Neural progenitor cell (in vitro differentiated cells): Measurements from ENCODE around the gene CNTNAP2. TPM values are rescaled to one million over a fixed set of nuclear protein-coding genes. Genes with fewer than 3 reads are reported as not detected.

Experiments
- DNase-seq: peaks from one replicate; pipeline ENCODE4 v3.0.0-alpha.2; 2016; ENCODE audit warnings: low spot score
- H2AFZ ChIP-seq: fragments of 200-600 bp; sonication (generic); replicated peaks from 2 replicates; pipeline ENCODE4 v1.6.1; 2016; ENCODE audit warnings: antibody characterized with exemption
- H3F3A ChIP-seq: fragments of 200-600 bp; sonication (generic); 2 replicates; pipeline ENCODE4 v1.6.1; 2016; ENCODE audit warnings: antibody characterized with exemption, low read depth
- H3K27ac ChIP-seq: fragments of 200-600 bp; sonication (generic); 2 replicates; pipeline ENCODE4 v1.5.1; 2016; ENCODE audit warnings: mild to moderate bottlenecking
- H3K27me3 ChIP-seq: fragments of 200-600 bp; sonication (generic); 2 replicates; pipeline ENCODE4 v1.6.1; 2016; ENCODE audit warnings: mild to moderate bottlenecking, moderate library complexity
- H3K36me3 ChIP-seq: fragments of 200-600 bp; sonication (generic); 2 replicates; pipeline ENCODE4 v1.5.1; 2016
- H3K4me1 ChIP-seq: fragments of 200-600 bp; sonication (generic); 2 replicates; pipeline ENCODE4 v1.6.1; 2016; ENCODE audit warnings: mixed run types
- H3K4me2 ChIP-seq: fragments of 200-600 bp; sonication (generic); 2 replicates; pipeline ENCODE4 v1.6.1; 2016
- H3K4me3 ChIP-seq: fragments of 200-600 bp; sonication (generic); 2 replicates; pipeline ENCODE4 v1.5.1; 2016
- H3K79me2 ChIP-seq: fragments of 200-600 bp; sonication (generic); 2 replicates; pipeline ENCODE4 v1.6.1; 2016; ENCODE audit warnings: low read depth
- H3K9ac ChIP-seq: fragments of 200-600 bp; sonication (generic); 2 replicates; pipeline ENCODE4 v1.6.1; 2016
- H3K9me3 ChIP-seq: fragments of 200-600 bp; sonication (generic); 2 replicates; pipeline ENCODE4 v1.5.1; 2016; ENCODE audit warnings: low read depth
- H4K20me1 ChIP-seq: fragments of 200-600 bp; sonication (generic); 2 replicates; pipeline ENCODE4 v1.6.1; 2016; ENCODE audit warnings: low read depth
- H3K27ac Mint-ChIP-seq: 3 replicates; pipeline ENCODE4 v1.8.0; 2021; ENCODE audit warnings: mixed read lengths
- H3K27me3 Mint-ChIP-seq: 2 replicates; pipeline ENCODE4 v1.8.0; 2022; ENCODE audit warnings: low read depth, mild to moderate bottlenecking, inconsistent platforms, moderate library complexity, mixed read lengths; ENCODE audit not compliant: insufficient read depth
- H3K36me3 Mint-ChIP-seq: 3 replicates; pipeline ENCODE4 v1.8.0; 2021; ENCODE audit warnings: mixed read lengths
- H3K4me1 Mint-ChIP-seq: 3 replicates; pipeline ENCODE4 v1.8.0; 2021; ENCODE audit warnings: mixed read lengths
- H3K4me3 Mint-ChIP-seq: 3 replicates; pipeline ENCODE4 v1.8.0; 2021; ENCODE audit warnings: mild to moderate bottlenecking, moderate library complexity, mixed read lengths
- H3K9me3 Mint-ChIP-seq: 3 replicates; pipeline ENCODE4 v1.8.0; 2020; ENCODE audit warnings: mixed read lengths
- EZH2 ChIP-seq: fragments of 200-600 bp; sonication (generic); IDR thresholded peaks from 2 replicates; pipeline ENCODE4 v1.6.1; 2017; ENCODE audit warnings: antibody characterized with exemption, mild to moderate bottlenecking, moderate library complexity
- EZH2phosphoT487 ChIP-seq: fragments of 200-600 bp; sonication (generic); IDR thresholded peaks from 2 replicates; pipeline ENCODE4 v1.6.1; 2017; ENCODE audit warnings: antibody characterized with exemption
- total RNA-seq: library from RNA; depleted of rRNA; stranded (reverse); fragments of >200 nt; gene quantifications from 2 replicates; pipeline ENCODE4 v1.2.3, GENCODE V29; 2015; ENCODE audit warnings: low replicate concordance
- TF ChIP-seq, protein P1 (sequence below): fragments of 200-600 bp; sonication (generic); IDR thresholded peaks from 2 replicates; pipeline ENCODE4 v1.5.1; 2017; ENCODE audit warnings: antibody characterized with exemption, mild to moderate bottlenecking

The CNTNAP2 gene
- total RNA-seq, 1 donor from 2014 or later: 126 TPM

DNA sequence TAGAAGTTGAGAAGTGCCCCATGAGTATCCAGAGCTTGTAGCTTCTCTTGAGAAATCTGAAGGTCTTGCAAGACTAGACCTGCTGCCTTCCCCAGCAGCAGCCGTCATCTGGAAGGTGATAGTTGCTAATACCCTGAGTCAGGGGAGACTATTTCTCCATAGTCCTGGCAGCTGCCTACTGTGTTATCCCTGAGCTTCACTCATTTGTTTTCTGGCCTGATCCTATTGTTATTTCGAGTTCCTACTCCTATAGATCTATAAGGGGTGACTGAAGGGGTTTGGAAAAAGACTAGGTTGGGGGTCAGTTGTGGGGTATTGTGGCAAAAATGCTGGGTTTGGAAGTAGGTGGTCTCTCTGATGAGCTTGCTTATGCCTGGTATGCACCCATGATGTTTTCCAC lies 297.8 kb downstream of the CNTNAP2 start:
- Histone ChIP-seq H3K9me3 (no peaks in the 10 kb centered on the region), H3K36me3 (no peaks in the 10 kb centered on the region), H3K27ac (no peak overlapping the region), H3K4me1 (peaks cover 29% of the 10 kb centered on the region), H3K27me3 (no peaks in the 10 kb centered on the region), H2AFZ (peak overlapping the region; percentile 15), H3K4me3 (no peak overlapping the region), H3K4me2 (peak overlapping the region; percentile 54), H3K79me2 (no peaks in the 10 kb centered on the region), H3F3A (no peaks in the 10 kb centered on the region), H4K20me1 (no peaks in the 10 kb centered on the region), H3K9ac (no peak overlapping the region)
- no peak overlapping the region for H3K4me3 Mint-ChIP-seq
- H3K9me3 Mint-ChIP-seq: no peaks in the 10 kb centered on the region
- no peaks in the 10 kb centered on the region for H3K27me3 Mint-ChIP-seq
- TF ChIP-seq EZH2 (no peak), EZH2phosphoT487 (no peak)
- TF ChIP-seq, protein P1, sequence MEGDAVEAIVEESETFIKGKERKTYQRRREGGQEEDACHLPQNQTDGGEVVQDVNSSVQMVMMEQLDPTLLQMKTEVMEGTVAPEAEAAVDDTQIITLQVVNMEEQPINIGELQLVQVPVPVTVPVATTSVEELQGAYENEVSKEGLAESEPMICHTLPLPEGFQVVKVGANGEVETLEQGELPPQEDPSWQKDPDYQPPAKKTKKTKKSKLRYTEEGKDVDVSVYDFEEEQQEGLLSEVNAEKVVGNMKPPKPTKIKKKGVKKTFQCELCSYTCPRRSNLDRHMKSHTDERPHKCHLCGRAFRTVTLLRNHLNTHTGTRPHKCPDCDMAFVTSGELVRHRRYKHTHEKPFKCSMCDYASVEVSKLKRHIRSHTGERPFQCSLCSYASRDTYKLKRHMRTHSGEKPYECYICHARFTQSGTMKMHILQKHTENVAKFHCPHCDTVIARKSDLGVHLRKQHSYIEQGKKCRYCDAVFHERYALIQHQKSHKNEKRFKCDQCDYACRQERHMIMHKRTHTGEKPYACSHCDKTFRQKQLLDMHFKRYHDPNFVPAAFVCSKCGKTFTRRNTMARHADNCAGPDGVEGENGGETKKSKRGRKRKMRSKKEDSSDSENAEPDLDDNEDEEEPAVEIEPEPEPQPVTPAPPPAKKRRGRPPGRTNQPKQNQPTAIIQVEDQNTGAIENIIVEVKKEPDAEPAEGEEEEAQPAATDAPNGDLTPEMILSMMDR: no peak
- no peak overlapping the region for H3K27ac Mint-ChIP-seq
- peak; percentile 39 for DNase-seq
- no peaks in the 10 kb centered on the region for H3K4me1 Mint-ChIP-seq
- H3K36me3 Mint-ChIP-seq: no peaks in the 10 kb centered on the region

DNA sequence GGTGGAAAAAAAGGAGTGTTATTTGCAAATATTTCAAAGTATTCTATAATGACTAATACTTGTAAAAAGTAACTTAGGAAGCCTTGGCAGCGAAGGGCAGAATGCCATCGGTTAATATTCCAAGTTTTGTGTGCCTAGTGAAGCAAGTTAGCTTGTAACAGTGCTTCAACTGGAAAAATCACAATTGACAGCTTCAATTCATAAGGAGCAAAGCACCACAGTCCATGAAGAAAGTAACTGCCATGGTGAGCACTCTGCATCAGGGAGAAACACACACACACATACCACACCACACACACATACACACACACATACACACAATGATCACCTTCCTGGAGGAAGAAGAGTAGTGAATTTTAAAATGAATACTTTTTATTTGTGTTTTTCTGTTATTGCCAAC lies 298.3 kb downstream of the CNTNAP2 start:
- TF ChIP-seq EZH2: no peak
- TF ChIP-seq EZH2phosphoT487: no peak
- TF ChIP-seq, protein P1: no peak
- Histone ChIP-seq H3K4me2 (peak overlapping the region; percentile 54), H3F3A (no peaks in the 10 kb centered on the region), H3K27ac (no peak overlapping the region), H2AFZ (no peak overlapping the region), H3K27me3 (no peaks in the 10 kb centered on the region), H4K20me1 (no peaks in the 10 kb centered on the region), H3K9me3 (no peaks in the 10 kb centered on the region), H3K4me3 (no peak overlapping the region), H3K4me1 (peaks cover 29% of the 10 kb centered on the region), H3K36me3 (no peaks in the 10 kb centered on the region), H3K9ac (no peak overlapping the region), H3K79me2 (no peaks in the 10 kb centered on the region)
- DNase-seq: no peak
- H3K4me1 Mint-ChIP-seq: no peaks in the 10 kb centered on the region
- H3K27me3 Mint-ChIP-seq: no peaks in the 10 kb centered on the region
- no peaks in the 10 kb centered on the region for H3K9me3 Mint-ChIP-seq
- no peak overlapping the region for H3K4me3 Mint-ChIP-seq
- H3K36me3 Mint-ChIP-seq: no peaks in the 10 kb centered on the region
- no peak overlapping the region for H3K27ac Mint-ChIP-seq

DNA sequence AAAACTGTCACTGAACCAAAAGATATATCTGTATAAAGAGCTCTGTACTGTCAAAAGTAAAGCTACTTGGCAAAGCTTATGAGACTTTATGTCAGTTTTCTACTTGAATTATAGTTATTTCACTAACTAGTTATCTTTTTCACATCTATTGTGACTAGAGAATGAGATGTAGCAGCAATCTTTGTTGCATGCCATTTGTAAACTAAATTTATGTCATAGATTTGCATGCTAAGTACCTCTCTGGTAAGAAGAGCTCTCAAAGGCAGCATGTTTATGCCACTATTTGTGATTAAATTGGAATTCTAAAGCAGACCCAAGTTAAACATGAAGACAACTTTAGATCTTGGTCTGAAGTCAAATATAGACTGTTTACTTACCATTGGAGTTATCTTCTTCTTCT lies 300.6 kb downstream of the CNTNAP2 start:
- Histone ChIP-seq H4K20me1 (no peaks in the 10 kb centered on the region), H3F3A (no peaks in the 10 kb centered on the region), H3K79me2 (no peaks in the 10 kb centered on the region), H3K27me3 (no peaks in the 10 kb centered on the region), H3K27ac (no peak overlapping the region), H3K36me3 (no peaks in the 10 kb centered on the region), H2AFZ (no peak overlapping the region), H3K4me1 (peaks cover 26% of the 10 kb centered on the region), H3K9ac (no peak overlapping the region), H3K4me3 (no peak overlapping the region), H3K4me2 (no peak overlapping the region), H3K9me3 (no peaks in the 10 kb centered on the region)
- Mint-ChIP-seq H3K27ac (no peak overlapping the region), H3K9me3 (no peaks in the 10 kb centered on the region), H3K27me3 (no peaks in the 10 kb centered on the region), H3K4me1 (no peaks in the 10 kb centered on the region), H3K36me3 (no peaks in the 10 kb centered on the region), H3K4me3 (no peak overlapping the region)
- TF ChIP-seq, protein P1: no peak
- TF ChIP-seq EZH2 (no peak), EZH2phosphoT487 (no peak)
- no peak for DNase-seq

DNA sequence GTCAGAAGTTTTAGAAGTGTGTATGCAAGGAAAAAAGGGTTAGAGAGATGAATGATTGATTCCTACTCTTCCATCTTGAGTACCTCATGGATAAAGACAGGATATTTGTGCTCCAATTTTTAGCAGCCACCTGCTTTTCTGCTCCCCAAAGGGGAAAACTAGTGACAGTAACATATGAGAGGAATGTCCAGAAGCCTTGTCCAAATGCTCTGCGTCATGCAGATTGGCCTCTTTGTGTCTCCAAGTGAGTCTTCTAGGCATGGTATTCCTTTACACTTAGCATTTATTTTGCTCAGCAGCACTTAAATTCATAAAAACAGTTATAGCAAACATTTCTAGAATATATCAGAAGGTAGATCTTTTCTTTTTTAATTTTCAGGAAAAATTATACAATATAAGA lies 306.8 kb downstream of the CNTNAP2 start:
- Mint-ChIP-seq H3K4me1 (no peaks in the 10 kb centered on the region), H3K9me3 (no peaks in the 10 kb centered on the region), H3K27me3 (no peaks in the 10 kb centered on the region), H3K4me3 (no peak overlapping the region), H3K27ac (no peak overlapping the region), H3K36me3 (no peaks in the 10 kb centered on the region)
- H3K27ac ChIP-seq: no peak overlapping the region
- no peaks in the 10 kb centered on the region for H3K79me2 ChIP-seq
- H4K20me1 ChIP-seq: no peaks in the 10 kb centered on the region
- no peaks in the 10 kb centered on the region for H3K4me1 ChIP-seq
- H3K9me3 ChIP-seq: no peaks in the 10 kb centered on the region
- H3F3A ChIP-seq: no peaks in the 10 kb centered on the region
- no peak for DNase-seq
- H2AFZ ChIP-seq: no peak overlapping the region
- H3K4me3 ChIP-seq: no peak overlapping the region
- H3K4me2 ChIP-seq: no peak overlapping the region
- H3K9ac ChIP-seq: no peak overlapping the region
- no peak for TF ChIP-seq EZH2phosphoT487
- TF ChIP-seq, protein P1: no peak
- TF ChIP-seq EZH2: no peak
- H3K27me3 ChIP-seq: no peaks in the 10 kb centered on the region
- H3K36me3 ChIP-seq: no peaks in the 10 kb centered on the region
